DND-41 (cell line): ENCODE data around the gene PLCD3.

Source experiments
- EZH2 ChIP-seq: IDR thresholded peaks from 3 replicates; pipeline ENCODE4 v1.6.1; 2012; ENCODE audit warnings: borderline replicate concordance, low read depth, mild to moderate bottlenecking, moderate library complexity, low read length, inconsistent platforms; ENCODE audit not compliant: severe bottlenecking
- TF ChIP-seq, protein P1 (sequence below): IDR thresholded peaks from 2 replicates; pipeline ENCODE4 v1.5.1; 2012; ENCODE audit warnings: borderline replicate concordance, low read length, moderate library complexity, mild to moderate bottlenecking; ENCODE audit not compliant: poor library complexity, severe bottlenecking; ENCODE audit errors: extremely low read depth

- TF ChIP-seq, protein P1, sequence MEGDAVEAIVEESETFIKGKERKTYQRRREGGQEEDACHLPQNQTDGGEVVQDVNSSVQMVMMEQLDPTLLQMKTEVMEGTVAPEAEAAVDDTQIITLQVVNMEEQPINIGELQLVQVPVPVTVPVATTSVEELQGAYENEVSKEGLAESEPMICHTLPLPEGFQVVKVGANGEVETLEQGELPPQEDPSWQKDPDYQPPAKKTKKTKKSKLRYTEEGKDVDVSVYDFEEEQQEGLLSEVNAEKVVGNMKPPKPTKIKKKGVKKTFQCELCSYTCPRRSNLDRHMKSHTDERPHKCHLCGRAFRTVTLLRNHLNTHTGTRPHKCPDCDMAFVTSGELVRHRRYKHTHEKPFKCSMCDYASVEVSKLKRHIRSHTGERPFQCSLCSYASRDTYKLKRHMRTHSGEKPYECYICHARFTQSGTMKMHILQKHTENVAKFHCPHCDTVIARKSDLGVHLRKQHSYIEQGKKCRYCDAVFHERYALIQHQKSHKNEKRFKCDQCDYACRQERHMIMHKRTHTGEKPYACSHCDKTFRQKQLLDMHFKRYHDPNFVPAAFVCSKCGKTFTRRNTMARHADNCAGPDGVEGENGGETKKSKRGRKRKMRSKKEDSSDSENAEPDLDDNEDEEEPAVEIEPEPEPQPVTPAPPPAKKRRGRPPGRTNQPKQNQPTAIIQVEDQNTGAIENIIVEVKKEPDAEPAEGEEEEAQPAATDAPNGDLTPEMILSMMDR, result no peak
- no peak for TF ChIP-seq EZH2
Measured at GRCh38 chr17:45145035-45145389, 12.7 kb upstream of the PLCD3 start.
